K562 (cell line): Measurements from ENCODE around the gene THEM4.

Experiments
- BCLAF1 ChIP-seq, 2 experiments: fragments of 450-650 bp in 1 of 2; IDR thresholded peaks; 2 replicates each; pipeline ENCODE4 v1.6.1; 2011 to 2017; ENCODE audit warnings: low read depth in 2 of 2, antibody characterized with exemption in 1 of 2, borderline replicate concordance in 1 of 2, low read length in 1 of 2, mild to moderate bottlenecking in 1 of 2, mixed read lengths in 1 of 2; ENCODE audit not compliant: control insufficient read depth in 1 of 2
- CAMTA2 ChIP-seq: fragments of 250-450 bp; sonication (Bioruptor Pico); conservative IDR thresholded peaks from 2 replicates; pipeline ENCODE4 v1.5.1; 2022
- CBX5 ChIP-seq: IDR thresholded peaks from 2 replicates; pipeline ENCODE4 v1.6.1; 2014; ENCODE audit warnings: low read depth, borderline replicate concordance
- E2F6 ChIP-seq, 2 experiments: IDR thresholded peaks; 2 replicates each; pipeline ENCODE4 v1.6.1; 2011; ENCODE audit warnings: borderline replicate concordance in 1 of 2, control low read depth in 1 of 2, low read depth in 1 of 2, low read length in 1 of 2, mild to moderate bottlenecking in 1 of 2, mixed read lengths in 1 of 2, moderate library complexity in 1 of 2; ENCODE audit not compliant: insufficient read depth in 1 of 2, insufficient read length in 1 of 2, poor library complexity in 1 of 2, severe bottlenecking in 1 of 2; ENCODE audit errors: extremely low read depth in 1 of 2
- MAFF ChIP-seq: IDR thresholded peaks from 2 replicates; pipeline ENCODE4 v1.6.1; 2012; ENCODE audit warnings: low read length, improper control_type of control experiment
- POLR2A ChIP-seq: fragments of 450-650 bp; conservative IDR thresholded peaks from 2 replicates; pipeline ENCODE4 v1.6.1; 2016
- YY1 ChIP-seq, 3 experiments: IDR thresholded peaks; 2 replicates each; pipeline ENCODE4 v1.6.1; 2011; ENCODE audit warnings: low read length in 2 of 3, mild to moderate bottlenecking in 2 of 3, moderate library complexity in 2 of 3, borderline replicate concordance in 1 of 3, control low read depth in 1 of 3, low read depth in 1 of 3; ENCODE audit not compliant: insufficient read depth in 3 of 3, insufficient replicate concordance in 2 of 3, control insufficient read depth in 1 of 3, insufficient read length in 1 of 3; ENCODE audit errors: extremely low read depth in 1 of 3
- TF ChIP-seq, protein P1 (sequence below): sonication (generic); formaldehyde crosslinking; IDR thresholded peaks from 2 replicates; pipeline ENCODE4 v1.8.0; 2022; ENCODE audit warnings: missing genetic modification reagents, mild to moderate bottlenecking, borderline replicate concordance
- TF ChIP-seq, protein P2 (sequence below): fragments of 450-650 bp; formaldehyde crosslinking; IDR thresholded peaks from 2 replicates; pipeline ENCODE4 v1.4.0; 2020; ENCODE audit warnings: mild to moderate bottlenecking, mixed read lengths

GRCh38 chr1:151887028-151887427 lies 22.3 kb downstream of the THEM4 start:
- TF ChIP-seq BCLAF1 (IDR thresholded peaks at IDR 0.05; ENCODE audit: borderline replicate concordance in 1 of 2, control insufficient read depth in 1 of 2, low read depth in 2 of 2, low read length in 1 of 2) (no peak), MAFF (no peak), E2F6 (IDR thresholded peaks at IDR 0.05; ENCODE audit: borderline replicate concordance in 1 of 2, extremely low read depth in 1 of 2, insufficient read depth in 1 of 2, insufficient read length in 1 of 2, low read depth in 1 of 2, low read length in 1 of 2, poor library complexity in 1 of 2, severe bottlenecking in 1 of 2) (no peak), YY1 (IDR thresholded peaks at IDR 0.05; ENCODE audit: borderline replicate concordance in 1 of 3, control insufficient read depth in 1 of 3, extremely low read depth in 1 of 3, insufficient read depth in 3 of 3, insufficient read length in 1 of 3, insufficient replicate concordance in 2 of 3, low read depth in 1 of 3, low read length in 2 of 3) (no peak), CBX5 (no peak), CAMTA2 (CRISPR knock-in tag) (no peak), POLR2A (no peak)
- TF ChIP-seq, protein P1, sequence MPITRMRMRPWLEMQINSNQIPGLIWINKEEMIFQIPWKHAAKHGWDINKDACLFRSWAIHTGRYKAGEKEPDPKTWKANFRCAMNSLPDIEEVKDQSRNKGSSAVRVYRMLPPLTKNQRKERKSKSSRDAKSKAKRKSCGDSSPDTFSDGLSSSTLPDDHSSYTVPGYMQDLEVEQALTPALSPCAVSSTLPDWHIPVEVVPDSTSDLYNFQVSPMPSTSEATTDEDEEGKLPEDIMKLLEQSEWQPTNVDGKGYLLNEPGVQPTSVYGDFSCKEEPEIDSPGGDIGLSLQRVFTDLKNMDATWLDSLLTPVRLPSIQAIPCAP (CRISPR knock-in tag) = no peak
- TF ChIP-seq, protein P2, sequence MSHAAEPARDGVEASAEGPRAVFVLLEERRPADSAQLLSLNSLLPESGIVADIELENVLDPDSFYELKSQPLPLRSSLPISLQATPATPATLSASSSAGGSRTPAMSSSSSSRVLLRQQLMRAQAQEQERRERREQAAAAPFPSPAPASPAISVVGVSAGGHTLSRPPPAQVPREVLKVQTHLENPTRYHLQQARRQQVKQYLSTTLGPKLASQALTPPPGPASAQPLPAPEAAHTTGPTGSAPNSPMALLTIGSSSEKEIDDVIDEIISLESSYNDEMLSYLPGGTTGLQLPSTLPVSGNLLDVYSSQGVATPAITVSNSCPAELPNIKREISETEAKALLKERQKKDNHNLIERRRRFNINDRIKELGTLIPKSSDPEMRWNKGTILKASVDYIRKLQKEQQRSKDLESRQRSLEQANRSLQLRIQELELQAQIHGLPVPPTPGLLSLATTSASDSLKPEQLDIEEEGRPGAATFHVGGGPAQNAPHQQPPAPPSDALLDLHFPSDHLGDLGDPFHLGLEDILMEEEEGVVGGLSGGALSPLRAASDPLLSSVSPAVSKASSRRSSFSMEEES = no peak
